ENCODE measurements around the gene SGMS1.

The SGMS1 gene

GRCh38 chr10:50415292-50415691 lies 208.5 kb downstream of the SGMS1 start:
- no peak for DNase-seq

GRCh38 chr10:50410066-50410811 lies 213.5 kb downstream of the SGMS1 start:
- no peak for DNase-seq

- no peak for DNase-seq
Observed at GRCh38 chr10:50407076-50407801, 216.5 kb downstream of the SGMS1 start.

- DNase-seq, result no peak
Observed at GRCh38 chr10:50406457-50407070, 217.2 kb downstream of the SGMS1 start.

GRCh38 chr10:50405723-50406122 lies 218.0 kb downstream of the SGMS1 start:
- DNase-seq, result no peak

GRCh38 chr10:50404021-50404773 lies 219.6 kb downstream of the SGMS1 start:
- DNase-seq, result no peak

- no peak for DNase-seq
Observed at GRCh38 chr10:50403074-50403473, 220.7 kb downstream of the SGMS1 start.

GRCh38 chr10:50402466-50402865 lies 221.3 kb downstream of the SGMS1 start:
- DNase-seq, result no peak

GRCh38 chr10:50400694-50401093 lies 223.1 kb downstream of the SGMS1 start:
- DNase-seq, result no peak

- DNase-seq, result no peak
Observed at GRCh38 chr10:50398823-50399222, 224.9 kb downstream of the SGMS1 start.

GRCh38 chr10:50398381-50398780 lies 225.4 kb downstream of the SGMS1 start:
- no peak for DNase-seq

GRCh38 chr10:50397312-50398140 lies 226.2 kb downstream of the SGMS1 start:
- DNase-seq, result no peak

GRCh38 chr10:50396491-50397311 lies 227.1 kb downstream of the SGMS1 start:
- no peak for DNase-seq

GRCh38 chr10:50395851-50396250 lies 227.9 kb downstream of the SGMS1 start:
- DNase-seq, result no peak

- DNase-seq, result no peak
Observed at GRCh38 chr10:50395271-50395670, 228.5 kb downstream of the SGMS1 start.

- DNase-seq, result no peak
Observed at GRCh38 chr10:50394832-50395231, 228.9 kb downstream of the SGMS1 start.

- DNase-seq, result no peak
Observed at GRCh38 chr10:50393784-50394467, 229.8 kb downstream of the SGMS1 start.

- no peak for DNase-seq
Observed at GRCh38 chr10:50392966-50393718, 230.6 kb downstream of the SGMS1 start.

- DNase-seq, result no peak
Observed at GRCh38 chr10:50392426-50392825, 231.3 kb downstream of the SGMS1 start.

- DNase-seq, result no peak
Observed at GRCh38 chr10:50390302-50390701, 233.5 kb downstream of the SGMS1 start.
